K562 treated with DMSO at 1 percent for 24 hours (cell line): Measurements from ENCODE around the gene ZNF586. TPM values are rescaled to one million over a fixed set of nuclear protein-coding genes. Genes with fewer than 3 reads are reported as not detected.

Experiments used
- total RNA-seq: library from RNA; unstranded; fragments of 300-600 nt; gene quantifications from 2 replicates; pipeline ENCODE4 v1.2.3, GENCODE V29; 2022; ENCODE audit warnings: low read depth; ENCODE audit not compliant: insufficient read depth

Gene ZNF586
- 2.1 and 5.2 TPM in 2 replicates for total RNA-seq

DNA sequence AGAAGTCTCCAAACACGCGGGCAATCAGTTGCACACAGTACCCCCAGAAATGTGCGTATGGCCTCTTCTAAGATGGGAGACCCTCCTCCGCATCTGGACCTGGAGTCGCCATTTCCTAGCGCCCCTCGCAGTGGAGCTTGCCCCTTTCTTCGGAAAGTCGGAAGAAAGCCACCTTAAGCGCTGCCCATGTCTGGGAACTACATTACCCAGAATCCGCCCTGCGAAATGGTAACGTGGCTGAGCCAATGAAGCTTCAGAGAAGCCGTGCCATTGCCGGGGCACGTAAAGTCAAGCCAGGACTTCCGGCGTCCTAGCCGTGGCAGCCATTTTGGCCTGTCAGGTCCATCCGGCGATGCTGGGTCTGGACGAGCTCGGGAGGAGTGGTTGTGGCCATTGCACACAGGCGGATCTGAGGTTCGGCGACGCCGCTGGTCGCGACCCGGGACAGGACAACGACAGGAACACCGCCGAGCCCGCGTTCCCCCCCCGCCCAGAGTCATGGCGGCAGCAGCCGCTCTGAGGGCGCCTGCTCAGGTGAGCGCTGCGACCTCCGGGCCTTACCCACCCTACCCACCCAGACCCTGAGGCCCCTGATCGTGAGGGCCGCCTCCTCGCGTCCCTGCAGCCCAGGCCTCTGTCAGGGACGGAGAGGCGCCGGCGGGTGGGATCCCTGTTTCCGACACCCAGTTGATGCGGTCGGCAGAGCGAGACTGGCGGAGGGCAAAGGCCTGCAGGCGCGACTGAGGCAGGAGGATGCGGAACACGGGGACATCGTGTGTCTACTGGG is at the start of gene ZNF586:
Gene ZNF586, plus strand, starts transcription at position 332 of the 787 bp plus-strand sequence. Its CDS starts 167 bp downstream, at position 499.

GRCh38 chr19:57746580-57747471 is 22.6 kb upstream of the ZNF586 start, which contains the start of gene ZNF776:
Gene ZNF776, plus strand, starts transcription at chr19:57746815. Its CDS starts 244 bp downstream, at chr19:57747059.

GRCh38 chr19:57814505-57815246 is 45.2 kb downstream of the ZNF586 start, which contains the start of gene ZNF552:
Gene ZNF552, minus strand, starts transcription at chr19:57814913. Its CDS starts 170 bp downstream, at chr19:57814743.

GRCh38 chr19:57830071-57830602 is 60.7 kb downstream of the ZNF586 start, which contains the start of gene ZNF587B:
Gene ZNF587B, plus strand, starts transcription at chr19:57830299. Its CDS starts 230 bp downstream, at chr19:57830529.

Other genes starting within 250 kb of the ZNF586 start
- 0.45 and 0.85 TPM in 2 replicates for gene ZNF549, start 242.3 kb upstream of the ZNF586 start, total RNA-seq
- gene ZNF550, start 209.8 kb upstream of the ZNF586 start, total RNA-seq: 1.4 and 2.1 TPM in 2 replicates
- gene ZNF416, start 190.8 kb upstream of the ZNF586 start, total RNA-seq: 0.96 and 2.2 TPM in 2 replicates
- gene ZIK1, start 185.5 kb upstream of the ZNF586 start, total RNA-seq: 0.41 and 0.73 TPM in 2 replicates
- gene ZNF530, start 169.8 kb upstream of the ZNF586 start, total RNA-seq: 3.5 and 10.0 TPM in 2 replicates
- 6.7 and 7.0 TPM in 2 replicates for gene ZNF134, start 155.4 kb upstream of the ZNF586 start, total RNA-seq
- 7.8 and 9.8 TPM in 2 replicates for gene ZNF211, start 136.5 kb upstream of the ZNF586 start, total RNA-seq
- gene ZSCAN4, start 100.7 kb upstream of the ZNF586 start, total RNA-seq: not detected in 2 replicates
- 2.8 and 3.5 TPM in 2 replicates for gene ZNF551, start 87.7 kb upstream of the ZNF586 start, total RNA-seq
- not detected in 2 replicates for gene ZNF154, start 60.5 kb upstream of the ZNF586 start, total RNA-seq
- gene ZNF671, start 42.1 kb upstream of the ZNF586 start, total RNA-seq: 1.8 and 2.9 TPM in 2 replicates
- gene ZNF776, start 22.9 kb upstream of the ZNF586 start, total RNA-seq: 7.1 and 8.3 TPM in 2 replicates
- 4.8 TPM in 2 replicates for gene ZNF552, start 45.2 kb downstream of the ZNF586 start, total RNA-seq
- gene ZNF587B, start 60.6 kb downstream of the ZNF586 start, total RNA-seq: 2.4 and 3.1 TPM in 2 replicates
- 6.6 and 7.5 TPM in 2 replicates for gene ZNF587, start 80.2 kb downstream of the ZNF586 start, total RNA-seq
- 2.6 and 2.7 TPM in 2 replicates for gene ZNF814, start 119.4 kb downstream of the ZNF586 start, total RNA-seq
- 2.5 and 3.2 TPM in 2 replicates for gene ZNF417, start 146.9 kb downstream of the ZNF586 start, total RNA-seq
- gene ZNF418, start 165.7 kb downstream of the ZNF586 start, total RNA-seq: 0.67 TPM in 1 of 2 replicates, not detected in the other
- gene ZNF256, start 178.0 kb downstream of the ZNF586 start, total RNA-seq: 0.14 TPM in 1 of 2 replicates, not detected in the other
- not detected in 2 replicates for gene C19orf18, start 204.9 kb downstream of the ZNF586 start, total RNA-seq
- 0.90 and 1.2 TPM in 2 replicates for gene ZNF606, start 233.1 kb downstream of the ZNF586 start, total RNA-seq